Effector CD4-positive, alpha-beta T cell (primary cell): ENCODE data around the gene YARS1.

Experiments
- DNase-seq: peaks from one replicate; pipeline ENCODE4 v3.0.0-alpha.2; 2020

Gene YARS1

DNA sequence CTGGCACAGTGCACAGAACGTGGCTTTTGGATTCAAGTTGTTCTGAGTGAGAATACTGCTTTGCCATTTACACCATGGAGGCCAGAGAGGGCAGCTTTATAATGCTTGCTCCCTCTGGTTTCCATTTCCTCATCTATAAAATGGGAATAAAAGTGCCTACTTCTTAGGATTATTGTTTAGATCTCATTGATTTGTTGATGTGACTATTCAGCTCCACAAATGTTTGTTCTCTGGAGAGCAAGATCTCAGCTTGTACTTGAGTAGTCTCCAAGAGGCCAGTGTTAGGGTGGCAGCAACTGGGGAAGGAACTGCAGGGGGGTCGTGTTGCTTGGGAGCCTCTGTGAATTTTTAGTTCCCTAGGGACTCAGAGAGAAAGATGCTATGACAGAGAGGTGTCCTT lies 55.2 kb downstream of the YARS1 start:
- no peak for DNase-seq

DNA sequence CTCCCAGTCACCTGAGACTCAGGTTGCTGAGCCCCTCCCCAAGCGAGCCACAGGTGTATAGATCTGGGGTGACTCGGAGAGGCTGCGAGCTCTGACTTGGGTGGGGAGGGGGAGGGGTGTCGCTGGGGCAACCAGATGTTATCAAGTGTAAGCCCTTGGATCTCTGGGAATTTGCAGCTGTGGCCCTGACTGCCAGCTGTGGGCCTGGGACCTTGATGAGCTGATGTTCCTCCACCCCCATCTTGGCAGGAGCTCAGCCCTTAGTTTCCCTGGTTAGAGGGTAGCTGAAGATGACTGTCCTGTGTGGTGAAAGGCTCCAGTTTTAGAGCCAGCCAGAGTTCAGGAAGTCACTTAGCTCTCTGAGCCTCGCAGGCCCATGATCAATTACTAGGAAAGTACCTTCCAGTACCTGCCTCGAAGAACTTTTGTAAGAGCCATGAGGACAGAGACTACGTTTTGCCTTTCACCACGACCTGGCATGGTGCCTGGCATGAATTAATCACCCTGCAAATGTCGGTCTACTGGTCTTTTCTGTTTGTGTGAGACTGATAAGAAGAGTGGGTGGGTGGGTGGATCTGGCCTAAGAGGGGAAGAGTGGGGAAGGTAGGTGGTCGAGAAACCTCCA lies 55.8 kb downstream of the YARS1 start:
- DNase-seq: no peak

DNA sequence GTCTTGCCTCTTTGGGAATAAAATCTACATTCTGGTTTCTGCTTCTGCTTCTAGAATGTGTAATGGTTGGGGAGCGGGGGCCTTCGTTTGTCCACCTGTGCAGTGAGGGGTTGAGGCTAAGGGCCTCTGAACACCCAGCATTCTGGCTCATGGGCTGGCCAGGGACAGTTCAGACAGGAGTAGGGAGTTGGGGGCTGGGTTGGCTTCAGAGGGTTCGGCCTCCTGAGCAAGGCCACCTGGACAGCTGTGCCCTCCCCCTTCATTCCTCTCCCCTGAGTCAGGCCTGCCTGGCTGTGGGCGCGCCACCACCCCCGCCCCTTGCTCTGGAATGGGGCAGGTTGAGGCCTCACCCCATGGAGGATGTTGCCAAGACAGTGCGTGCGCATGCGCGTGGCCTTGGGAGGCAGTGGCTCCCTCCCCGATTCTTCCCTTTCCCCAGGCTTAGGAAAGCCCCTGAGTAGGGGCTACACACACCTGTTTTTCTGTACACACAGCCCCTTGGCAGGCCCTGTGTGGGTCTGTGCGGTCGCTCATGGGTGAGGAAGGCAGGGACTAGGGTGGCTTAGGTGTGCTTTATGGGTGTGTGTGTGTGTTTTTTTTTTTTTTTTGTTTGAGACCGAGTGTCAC lies 57.0 kb downstream of the YARS1 start:
- no peak for DNase-seq

DNA sequence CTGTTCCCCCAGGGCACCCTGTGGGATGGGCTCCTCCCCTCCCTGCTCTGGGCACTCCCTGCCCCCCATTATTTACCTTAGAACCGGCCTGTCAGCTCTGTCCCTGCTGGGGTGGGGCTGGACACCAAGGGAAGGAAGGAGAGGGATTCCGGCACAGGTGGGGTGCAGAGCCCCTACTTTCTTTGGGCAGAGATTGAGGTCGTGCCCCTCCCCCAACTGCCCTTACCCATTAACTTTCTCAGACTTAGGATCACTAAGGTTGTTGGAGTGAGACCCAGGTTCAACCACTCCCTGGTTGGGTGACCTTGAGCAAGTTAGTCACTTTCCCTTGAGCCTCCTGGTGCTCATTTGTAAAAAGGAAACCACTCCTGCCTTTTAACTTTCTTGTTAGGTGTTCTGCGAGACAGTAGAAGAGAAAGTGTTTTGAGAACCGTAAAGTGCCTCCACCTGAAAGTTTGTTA lies 57.6 kb downstream of the YARS1 start:
- no peak for DNase-seq

DNA sequence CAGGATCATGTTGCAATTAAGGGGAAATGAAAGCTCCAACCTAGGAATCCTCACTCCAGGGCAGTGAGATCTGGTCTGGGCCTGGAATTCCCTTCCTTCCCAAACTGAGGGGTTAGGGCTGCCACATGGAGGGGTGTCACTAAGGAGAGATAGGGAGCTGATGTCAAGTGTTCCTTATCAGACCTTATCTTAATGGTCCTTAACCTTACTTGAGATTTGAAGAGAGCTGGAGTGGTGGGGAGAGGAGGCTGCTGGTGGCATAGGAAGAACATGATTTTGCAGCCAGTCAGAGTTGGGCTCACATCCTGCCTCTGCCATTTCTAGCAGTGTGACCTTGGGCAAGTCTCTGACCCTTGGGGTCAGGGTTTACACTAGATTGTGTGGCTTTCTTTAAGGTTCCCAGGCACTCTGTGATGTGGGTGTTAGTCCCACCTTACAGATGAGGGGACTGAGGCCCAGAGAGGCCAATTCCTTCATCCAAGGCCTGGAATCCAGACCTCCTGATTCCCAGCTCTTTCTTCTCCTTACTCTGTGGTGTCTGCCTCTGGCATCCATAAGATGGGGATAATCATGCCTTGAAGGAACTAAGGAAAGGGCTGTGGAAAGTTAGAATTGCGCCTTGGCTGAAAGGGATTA lies 58.2 kb downstream of the YARS1 start:
- no peak for DNase-seq

DNA sequence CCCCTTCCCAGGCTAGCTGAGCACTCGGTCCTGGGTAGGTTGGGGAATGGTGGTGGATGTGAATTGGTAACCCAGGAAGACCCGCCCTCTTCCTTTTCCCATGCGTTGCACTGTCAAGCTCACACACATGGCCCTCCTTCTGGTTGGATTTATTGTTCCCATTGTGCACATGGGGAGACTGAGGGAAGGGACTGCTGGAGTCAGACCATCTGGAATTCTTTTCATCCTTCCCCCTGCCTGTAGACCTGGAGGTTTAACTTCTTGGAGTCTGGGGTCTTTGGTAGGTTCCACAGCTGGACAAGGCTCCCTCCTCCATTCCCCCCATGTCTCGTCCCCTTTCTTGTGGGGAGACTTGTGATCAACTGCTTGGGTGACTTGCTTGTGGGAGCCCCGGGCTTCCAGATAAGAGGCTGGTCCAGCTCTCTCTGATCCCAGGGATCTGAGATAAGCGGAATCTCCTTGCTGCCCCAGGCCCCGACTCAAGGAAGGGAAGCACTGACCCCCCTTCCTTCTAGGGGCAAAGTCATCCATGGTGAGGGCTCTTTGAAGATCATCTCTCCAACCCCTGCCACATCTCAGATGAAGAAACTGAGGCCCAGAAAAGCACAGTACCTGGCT lies 58.9 kb downstream of the YARS1 start:
- no peak for DNase-seq

DNA sequence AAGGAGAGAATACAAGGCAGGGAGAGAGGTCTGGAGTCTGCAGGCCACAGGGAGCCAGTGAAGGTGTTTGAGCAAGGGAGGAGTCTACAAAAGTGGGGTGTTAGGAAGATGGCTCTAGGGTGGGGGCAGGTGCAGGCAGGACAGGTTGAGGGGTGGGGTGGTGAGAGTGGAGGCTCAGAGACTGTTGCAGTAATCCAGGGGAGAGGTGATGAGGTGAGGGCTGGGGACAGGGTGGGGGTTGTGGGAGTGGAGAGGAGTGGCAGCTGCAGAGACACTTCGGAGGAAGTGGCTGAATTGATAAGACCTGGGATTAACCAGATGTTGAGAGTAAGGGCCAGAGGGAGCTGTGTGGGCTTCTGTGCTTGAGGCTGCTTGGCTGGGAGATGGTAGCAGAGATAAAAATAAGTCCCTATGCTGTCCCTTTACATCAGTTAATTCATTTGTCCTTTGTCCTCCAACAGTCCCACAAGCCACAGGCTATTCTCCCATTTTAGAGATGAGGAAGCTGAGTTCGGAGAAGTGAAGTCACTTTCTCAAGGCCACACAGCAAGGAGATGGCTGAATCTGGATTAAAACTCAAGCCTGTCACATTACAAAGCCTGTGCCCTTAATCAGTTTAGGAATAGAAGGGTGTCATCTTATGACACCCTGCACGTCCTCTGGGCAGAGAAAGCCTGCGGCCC lies 59.8 kb downstream of the YARS1 start:
- DNase-seq: no peak

DNA sequence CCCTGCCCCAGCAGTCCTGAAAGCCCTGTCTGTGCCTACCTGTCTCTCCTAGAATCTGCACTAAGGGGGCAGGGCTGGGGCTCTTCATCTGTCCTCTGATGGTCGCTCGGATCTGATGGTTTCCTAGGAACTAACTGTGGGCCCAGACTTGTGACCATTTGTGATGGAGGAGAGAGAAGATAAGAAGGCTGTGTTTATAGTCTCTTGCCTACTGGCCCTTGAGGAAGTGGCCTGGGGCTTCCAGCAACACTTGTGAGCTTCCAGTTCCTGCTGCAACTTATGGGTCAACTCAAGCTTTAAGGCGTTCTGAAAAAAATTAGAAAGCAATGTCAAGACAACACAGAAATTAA lies 61.4 kb downstream of the YARS1 start:
- DNase-seq: no peak

DNA sequence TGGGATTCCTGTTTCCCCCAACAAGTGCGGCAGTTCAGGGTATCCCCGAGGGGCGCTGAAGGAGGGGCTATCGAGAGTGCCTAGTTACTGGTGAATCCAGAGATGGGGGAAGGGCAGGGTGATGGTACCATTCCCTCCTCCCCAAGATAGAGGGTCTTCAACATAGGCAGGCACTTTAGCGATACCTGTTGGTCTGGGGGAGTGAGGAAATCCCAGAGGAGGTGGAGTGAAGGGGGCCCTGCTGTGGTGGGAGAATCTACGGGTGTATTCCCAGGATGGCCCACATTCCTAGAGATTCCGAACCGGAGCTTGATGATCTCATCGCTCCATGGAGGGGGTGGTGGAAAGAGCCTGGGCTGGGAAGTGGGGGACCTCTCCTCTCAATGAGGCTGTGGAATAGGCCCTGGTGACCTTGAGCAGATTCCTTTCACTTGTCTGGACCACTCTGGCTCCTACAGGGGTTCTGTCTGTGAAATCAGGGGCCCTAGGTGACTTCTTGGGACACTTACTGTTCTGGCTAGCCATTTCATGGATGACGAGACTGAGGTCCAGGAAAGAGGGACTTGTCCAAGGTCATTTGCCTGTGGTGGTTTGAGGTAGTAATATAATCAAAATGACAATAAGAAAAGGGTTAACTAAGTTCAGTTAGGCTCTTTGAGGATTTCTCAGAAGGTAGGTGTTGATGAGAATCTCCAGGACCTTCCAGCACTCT lies 61.9 kb downstream of the YARS1 start:
- no peak for DNase-seq

DNA sequence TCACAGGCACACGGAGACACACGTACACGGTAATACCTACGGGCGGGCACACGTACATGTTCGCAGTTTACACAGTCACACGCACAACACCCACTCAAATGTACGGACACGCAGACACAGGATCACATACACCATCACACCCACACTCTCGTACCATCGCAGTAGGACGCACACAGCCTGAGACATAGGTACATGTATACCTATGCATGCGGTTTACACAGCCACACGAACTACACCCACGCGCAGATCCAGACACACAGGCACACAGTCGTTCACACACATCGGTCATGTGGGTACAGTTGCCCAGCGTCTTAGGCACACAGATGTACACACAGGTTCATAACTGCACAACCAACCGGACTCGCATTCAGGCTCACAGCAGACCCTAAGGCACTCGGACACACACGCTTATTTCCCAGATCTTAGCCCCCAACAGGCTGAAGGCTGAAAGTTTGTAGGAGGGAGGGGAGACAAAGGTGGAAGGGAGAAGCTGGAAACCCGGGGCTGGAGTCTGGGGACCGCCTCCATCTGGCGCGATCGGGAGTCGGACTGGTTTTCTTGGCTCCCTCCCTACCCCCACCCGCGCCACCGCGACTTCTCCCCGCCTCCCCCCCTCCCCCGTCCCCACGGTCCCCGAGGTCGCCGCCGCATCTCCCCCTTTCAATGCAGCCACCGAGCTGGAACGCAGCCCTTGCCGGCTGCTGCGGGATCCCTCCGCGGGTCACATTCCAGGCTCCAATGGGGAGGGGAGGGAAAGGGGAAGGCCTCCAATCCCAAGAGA lies 62.7 kb downstream of the YARS1 start:
- peak; percentile 33 for DNase-seq

DNA sequence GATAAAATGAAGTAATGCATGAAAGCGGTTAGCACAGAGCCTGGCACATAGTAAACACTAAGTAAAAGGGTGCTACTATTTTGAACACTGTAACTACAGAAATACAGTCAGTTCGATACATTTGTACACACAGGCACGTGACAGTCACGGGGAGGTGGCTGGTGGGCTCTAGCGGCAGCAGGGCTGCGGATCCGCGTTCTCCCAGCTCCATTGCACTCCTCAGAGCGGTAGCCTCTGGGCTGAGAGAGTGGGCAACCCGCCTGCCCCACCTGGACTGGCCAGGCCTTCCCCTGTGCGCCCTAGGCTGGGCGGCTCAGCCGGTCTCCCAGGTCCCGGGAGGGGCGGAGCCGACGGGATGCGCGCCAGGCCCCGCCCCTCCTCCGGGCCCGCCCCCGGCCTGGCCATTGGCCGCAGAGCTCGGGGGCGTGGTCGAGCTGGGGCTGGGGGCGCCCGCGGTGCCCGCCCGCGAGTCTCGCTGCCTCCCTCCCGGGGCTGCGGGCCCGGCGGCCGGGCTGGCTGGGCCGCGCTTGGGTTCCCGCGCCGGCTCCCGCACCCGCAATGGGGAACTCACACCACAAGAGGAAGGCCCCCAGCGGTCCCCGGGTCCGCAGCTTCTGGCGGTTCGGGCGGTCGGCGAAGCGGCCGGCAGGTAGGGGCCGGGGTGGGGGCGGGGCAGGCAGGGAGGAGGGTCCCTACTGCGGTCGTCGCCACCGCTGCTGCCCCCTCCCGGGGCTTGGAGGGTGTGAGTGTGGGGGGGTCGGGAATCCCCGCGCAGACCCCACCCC lies 63.4 kb downstream of the YARS1 start:
- peak; percentile 65 for DNase-seq

DNA sequence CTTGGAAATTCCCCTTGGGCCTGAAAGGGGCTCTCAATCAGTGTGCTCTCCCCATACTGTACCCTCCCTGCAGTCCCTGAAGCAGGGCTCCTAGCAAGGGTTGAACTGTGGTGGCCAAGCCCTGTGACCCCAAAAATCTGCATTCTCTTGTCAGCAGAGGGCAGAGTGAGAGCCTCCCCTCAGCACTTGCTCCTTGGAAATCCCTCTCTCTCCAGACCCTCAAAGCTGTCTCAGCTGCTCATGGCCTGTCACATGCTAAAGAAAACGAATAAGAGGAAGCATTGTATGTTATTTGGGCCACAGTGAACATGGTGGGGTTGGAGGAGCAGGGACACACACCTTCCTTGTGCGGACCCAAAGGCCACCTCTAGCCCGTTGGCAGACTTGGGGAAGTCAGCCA lies 67.4 kb downstream of the YARS1 start:
- DNase-seq: no peak

DNA sequence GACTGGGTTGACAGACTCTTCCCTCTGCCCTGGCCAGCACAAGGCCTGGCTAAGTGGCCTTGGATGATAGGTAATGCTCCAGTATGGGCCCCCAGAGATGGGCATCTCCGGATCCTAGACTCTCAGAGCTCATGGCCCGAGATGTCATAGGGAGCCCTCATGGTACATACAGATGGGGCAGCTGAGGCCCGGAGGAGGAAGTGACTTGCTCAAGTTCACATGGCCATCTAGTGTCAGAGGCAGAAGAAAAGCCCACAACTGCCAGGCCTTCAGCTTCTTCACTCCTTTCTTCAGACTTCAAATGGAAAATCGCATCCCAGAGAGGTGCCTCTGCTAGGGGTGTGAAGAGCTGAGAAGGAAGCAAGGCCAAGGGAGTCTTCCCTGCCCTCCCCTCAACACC lies 67.8 kb downstream of the YARS1 start:
- no peak for DNase-seq

DNA sequence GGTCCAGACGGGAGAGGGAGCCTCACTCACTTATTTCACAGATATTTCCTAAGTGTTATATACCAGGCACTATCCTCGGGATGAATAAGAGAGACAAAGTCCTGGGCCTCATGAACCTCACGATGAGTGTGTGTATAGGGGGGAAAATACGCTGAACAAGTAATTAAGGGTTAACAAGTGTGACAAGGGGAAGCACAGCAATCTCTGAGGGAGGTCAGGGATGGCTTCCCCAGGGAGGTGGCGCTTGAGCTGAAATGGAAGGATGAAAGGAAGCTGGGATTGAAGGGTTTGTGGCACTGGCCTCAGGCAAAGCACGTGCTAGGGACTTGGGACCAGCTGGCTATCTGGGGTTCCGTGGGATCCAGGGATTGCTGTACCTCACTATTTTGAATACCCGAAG lies 68.2 kb downstream of the YARS1 start:
- no peak for DNase-seq

DNA sequence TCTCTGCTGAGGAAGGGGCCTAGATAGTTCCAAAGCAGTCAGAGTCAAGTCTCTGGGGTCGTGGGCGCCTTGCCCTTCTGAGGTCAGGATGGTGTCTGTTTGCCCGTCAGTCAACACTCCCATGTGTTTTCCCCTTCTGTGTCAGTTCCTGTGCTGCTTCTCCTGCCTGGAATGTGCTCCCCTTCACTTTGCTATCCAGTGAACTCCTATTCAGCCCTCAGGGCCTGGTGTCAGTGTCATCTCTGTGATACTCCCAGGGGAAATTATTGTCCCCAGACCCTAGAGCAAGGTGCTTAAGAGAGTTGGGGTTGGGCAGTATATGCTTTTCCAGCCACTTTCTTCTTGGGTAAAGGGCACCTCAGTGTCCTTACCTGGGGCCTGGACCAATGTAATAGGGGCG lies 68.8 kb downstream of the YARS1 start:
- DNase-seq: no peak

DNA sequence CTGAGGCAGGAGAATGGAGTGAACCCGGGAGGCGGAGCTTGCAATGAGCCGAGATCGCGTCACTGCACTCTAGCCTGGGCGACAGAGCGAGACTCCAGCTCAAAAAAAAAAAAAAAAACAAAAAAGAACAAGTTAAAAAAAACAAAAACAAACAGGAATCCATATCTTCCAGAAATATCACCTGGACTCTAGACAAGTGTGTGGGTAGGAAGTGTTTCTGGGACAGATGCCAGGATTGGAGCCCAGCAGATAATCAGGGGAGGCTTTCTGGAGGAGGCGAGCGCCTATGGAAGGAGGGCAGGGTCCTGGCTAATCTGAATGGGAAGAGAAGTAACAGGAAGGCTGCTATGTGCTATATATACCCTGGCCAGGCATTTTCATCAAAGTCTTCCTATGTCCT lies 71.0 kb downstream of the YARS1 start:
- DNase-seq: no peak

DNA sequence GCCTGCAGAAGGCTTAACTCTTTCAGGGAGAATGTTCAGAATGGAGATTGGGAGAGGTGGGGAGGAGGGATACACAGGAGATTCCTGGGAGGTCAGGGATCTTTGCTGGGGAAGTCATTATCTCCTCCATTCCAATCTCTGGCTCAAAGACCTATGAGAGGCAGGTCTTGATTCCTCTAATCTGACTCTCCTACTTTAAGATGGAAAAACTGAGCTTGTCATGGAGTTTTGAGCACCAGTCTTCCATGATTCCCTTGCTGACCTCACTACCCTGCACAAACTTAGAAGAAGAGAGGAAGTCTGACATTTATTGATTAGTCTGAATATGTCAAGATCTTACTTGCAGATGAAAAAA lies 73.1 kb downstream of the YARS1 start:
- no peak for DNase-seq

DNA sequence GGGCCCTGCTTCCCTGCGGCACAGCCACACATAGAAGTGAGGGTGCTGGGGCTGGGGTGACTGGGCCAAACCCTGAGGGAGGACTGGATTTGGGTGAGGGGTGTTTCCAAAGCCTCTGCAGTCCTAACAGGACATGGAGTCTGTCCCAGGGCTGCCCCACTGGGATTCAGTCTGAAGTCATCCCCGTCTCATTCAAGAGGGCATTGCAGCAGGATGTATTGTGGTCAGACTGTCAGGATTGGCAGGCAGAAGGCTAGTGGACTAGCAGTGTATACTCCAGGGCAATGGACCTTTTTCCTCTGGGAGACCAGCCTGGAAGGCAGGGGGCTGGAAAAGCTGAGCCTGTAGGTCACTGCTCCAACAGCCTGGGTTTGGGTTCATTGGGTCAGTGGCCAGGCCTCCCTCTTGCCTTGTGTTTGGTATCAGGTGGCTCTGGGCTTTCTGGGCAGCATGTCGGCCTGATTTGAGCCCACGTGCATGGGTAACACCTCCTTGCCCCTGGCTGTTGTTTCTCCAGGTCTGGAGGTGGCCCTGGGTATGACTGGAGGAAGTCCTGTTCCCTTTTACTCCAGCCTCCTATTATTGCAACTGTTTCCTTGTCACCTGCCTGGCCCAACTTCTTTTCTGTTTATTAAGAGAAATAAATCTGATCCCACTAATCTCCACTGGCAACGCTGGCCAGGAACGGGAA lies 73.6 kb downstream of the YARS1 start:
- DNase-seq: no peak

DNA sequence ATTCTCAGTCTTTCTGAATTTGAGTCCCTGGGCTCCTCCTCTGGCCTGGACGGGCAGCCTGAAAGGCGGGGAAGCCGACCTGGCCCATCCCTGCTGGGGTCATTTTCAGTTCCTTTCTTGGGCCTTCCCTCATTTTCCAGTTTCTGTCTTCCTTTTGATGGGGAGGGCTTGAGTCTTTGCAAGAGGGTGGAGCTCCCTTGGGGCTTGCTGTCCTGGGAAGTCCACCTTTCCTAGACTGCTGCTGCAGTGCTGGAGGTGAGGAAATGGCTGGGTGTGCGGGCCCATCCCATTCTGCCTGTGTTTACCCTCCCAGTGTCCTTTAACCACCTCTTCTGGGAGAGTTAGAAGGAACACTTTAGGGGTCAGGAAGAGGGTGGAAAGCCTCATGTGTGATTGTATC lies 74.2 kb downstream of the YARS1 start:
- no peak for DNase-seq

DNA sequence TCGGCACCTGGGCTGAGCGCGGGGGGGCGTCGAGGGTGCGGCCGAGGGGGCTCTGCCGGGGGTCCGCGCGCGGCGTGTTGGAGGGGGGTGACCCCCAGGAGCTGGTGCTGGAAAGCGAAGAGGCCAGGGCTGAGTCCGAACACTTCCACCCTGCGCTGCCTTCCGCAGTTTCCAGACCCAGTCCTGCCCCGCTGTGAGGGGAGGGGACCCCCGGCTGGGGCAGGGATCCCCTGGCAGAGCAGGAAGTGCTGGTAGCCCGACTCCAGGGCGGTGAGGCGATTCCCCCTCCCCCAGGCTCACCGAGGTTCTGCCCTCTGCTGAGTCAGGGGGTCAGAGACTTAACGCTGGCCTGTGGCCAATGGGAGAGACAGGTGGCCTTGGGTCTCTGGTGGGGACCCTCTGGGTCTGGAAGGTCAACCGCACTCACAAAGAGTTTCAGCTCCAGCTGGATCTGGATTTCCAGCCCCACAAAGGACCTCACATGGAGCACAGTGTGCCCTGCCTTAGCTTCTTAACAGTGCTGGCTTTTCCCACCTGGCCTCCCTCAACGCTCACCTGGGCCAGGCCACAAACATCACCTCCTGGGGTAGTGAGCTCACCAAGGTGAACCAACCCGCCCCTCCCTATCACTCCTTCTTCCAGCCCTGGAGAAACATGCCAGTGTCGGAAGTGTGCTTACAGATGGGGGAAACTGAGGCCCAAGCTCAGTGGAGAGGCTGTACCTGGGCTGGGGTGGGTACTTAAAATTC lies 74.8 kb downstream of the YARS1 start:
- no peak for DNase-seq
